Measurements from ENCODE around the gene TMEM141. TPM values are rescaled to one million over a fixed set of nuclear protein-coding genes. Genes with fewer than 3 reads are reported as not detected.

Gene TMEM141
- polyA plus RNA-seq, 1 donor (not counting 4 experiments of a cell fraction or from before 2014, with no cell fraction given): 85.5 TPM

- no peak overlapping the region for H3K9ac ChIP-seq (ENCODE audit: control insufficient read depth, extremely low read depth, insufficient read depth, low read length)
- no peaks in the 10 kb centered on the region for H3K4me1 ChIP-seq (ENCODE audit: control insufficient read depth, extremely low read depth, insufficient read depth, low read length)
- H3K27me3 ChIP-seq (ENCODE audit: control insufficient read depth, extremely low read depth, insufficient read depth, low read length): no peaks in the 10 kb centered on the region
- H3K9me1 ChIP-seq (ENCODE audit: control insufficient read depth, extremely low read depth, insufficient read depth, low read length): no peaks in the 10 kb centered on the region
- no peak for DNase-seq (ENCODE audit: low read depth, low spot score)
- no peak overlapping the region for H3K4me3 ChIP-seq (ENCODE audit: control insufficient read depth in 2 of 3, extremely low read depth in 1 of 3, insufficient read depth in 2 of 3, low read depth in 1 of 3, low read length in 3 of 3)
- no peak for TF ChIP-seq EZH2 (IDR thresholded peaks at IDR 0.05; ENCODE audit: low read length)
- TF ChIP-seq, protein P1, sequence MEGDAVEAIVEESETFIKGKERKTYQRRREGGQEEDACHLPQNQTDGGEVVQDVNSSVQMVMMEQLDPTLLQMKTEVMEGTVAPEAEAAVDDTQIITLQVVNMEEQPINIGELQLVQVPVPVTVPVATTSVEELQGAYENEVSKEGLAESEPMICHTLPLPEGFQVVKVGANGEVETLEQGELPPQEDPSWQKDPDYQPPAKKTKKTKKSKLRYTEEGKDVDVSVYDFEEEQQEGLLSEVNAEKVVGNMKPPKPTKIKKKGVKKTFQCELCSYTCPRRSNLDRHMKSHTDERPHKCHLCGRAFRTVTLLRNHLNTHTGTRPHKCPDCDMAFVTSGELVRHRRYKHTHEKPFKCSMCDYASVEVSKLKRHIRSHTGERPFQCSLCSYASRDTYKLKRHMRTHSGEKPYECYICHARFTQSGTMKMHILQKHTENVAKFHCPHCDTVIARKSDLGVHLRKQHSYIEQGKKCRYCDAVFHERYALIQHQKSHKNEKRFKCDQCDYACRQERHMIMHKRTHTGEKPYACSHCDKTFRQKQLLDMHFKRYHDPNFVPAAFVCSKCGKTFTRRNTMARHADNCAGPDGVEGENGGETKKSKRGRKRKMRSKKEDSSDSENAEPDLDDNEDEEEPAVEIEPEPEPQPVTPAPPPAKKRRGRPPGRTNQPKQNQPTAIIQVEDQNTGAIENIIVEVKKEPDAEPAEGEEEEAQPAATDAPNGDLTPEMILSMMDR (optimal IDR thresholded peaks at IDR 0.05 in 1 of 3, IDR thresholded peaks at IDR 0.05 in 1 of 3, conservative IDR thresholded peaks at IDR 0.05 in 1 of 3; ENCODE audit: extremely low read depth in 1 of 3, insufficient read depth in 2 of 3, low read length in 3 of 3): no peak
- no peaks in the 10 kb centered on the region for H3K79me2 ChIP-seq (ENCODE audit: control insufficient read depth, insufficient read depth, low read length)
- no peak overlapping the region for H3K27ac ChIP-seq (ENCODE audit: control insufficient read depth, insufficient read depth, low read length)
- no peak for FAIRE-seq
- H2AFZ ChIP-seq (ENCODE audit: control insufficient read depth, low read length): no peak overlapping the region
- peaks cover 18 to 41% of the 10 kb centered on the region in 2 experiments for H3K36me3 ChIP-seq (ENCODE audit: control insufficient read depth in 2 of 2, extremely low read depth in 1 of 2, insufficient read depth in 2 of 2, low read length in 2 of 2)
- H3K9me3 ChIP-seq (ENCODE audit: control insufficient read depth, low read depth, low read length): no peaks in the 10 kb centered on the region
- no peaks in the 10 kb centered on the region for H4K20me1 ChIP-seq (ENCODE audit: control insufficient read depth, extremely low read depth, insufficient read depth, low read length)
- no peak overlapping the region for H3K4me2 ChIP-seq (ENCODE audit: control insufficient read depth, extremely low read depth, insufficient read depth, low read depth, low read length)
- dilution Hi-C loops (cut with MboI; ENCODE audit: extremely low pct_ligation_motif_present, low sequenced_read_pairs): no loop called here
Observed at GRCh38 chr9:136828474-136829140, 37.5 kb downstream of the TMEM141 start.

GRCh38 chr9:136829412-136829811 lies 38.3 kb downstream of the TMEM141 start:
- no peak overlapping the region for H3K4me3 ChIP-seq (ENCODE audit: control insufficient read depth in 2 of 3, extremely low read depth in 1 of 3, insufficient read depth in 2 of 3, low read depth in 1 of 3, low read length in 3 of 3)
- no peaks in the 10 kb centered on the region for H3K9me3 ChIP-seq (ENCODE audit: control insufficient read depth, low read depth, low read length)
- H3K27ac ChIP-seq (ENCODE audit: control insufficient read depth, insufficient read depth, low read length): no peak overlapping the region
- no peaks in the 10 kb centered on the region for H3K27me3 ChIP-seq (ENCODE audit: control insufficient read depth, extremely low read depth, insufficient read depth, low read length)
- no peaks in the 10 kb centered on the region for H3K79me2 ChIP-seq (ENCODE audit: control insufficient read depth, insufficient read depth, low read length)
- no peak for DNase-seq (ENCODE audit: low read depth, low spot score)
- H3K4me1 ChIP-seq (ENCODE audit: control insufficient read depth, extremely low read depth, insufficient read depth, low read length): no peaks in the 10 kb centered on the region
- no peaks in the 10 kb centered on the region for H3K9me1 ChIP-seq (ENCODE audit: control insufficient read depth, extremely low read depth, insufficient read depth, low read length)
- no peak overlapping the region for H3K9ac ChIP-seq (ENCODE audit: control insufficient read depth, extremely low read depth, insufficient read depth, low read length)
- H3K36me3 ChIP-seq (ENCODE audit: control insufficient read depth in 2 of 2, extremely low read depth in 1 of 2, insufficient read depth in 2 of 2, low read length in 2 of 2): peaks cover 16 to 37% of the 10 kb centered on the region in 2 experiments
- TF ChIP-seq, protein P1 (optimal IDR thresholded peaks at IDR 0.05 in 1 of 3, IDR thresholded peaks at IDR 0.05 in 1 of 3, conservative IDR thresholded peaks at IDR 0.05 in 1 of 3; ENCODE audit: extremely low read depth in 1 of 3, insufficient read depth in 2 of 3, low read length in 3 of 3): no peak
- TF ChIP-seq EZH2 (IDR thresholded peaks at IDR 0.05; ENCODE audit: low read length): no peak
- H3K4me2 ChIP-seq (ENCODE audit: control insufficient read depth, extremely low read depth, insufficient read depth, low read depth, low read length): no peak overlapping the region
- dilution Hi-C loops (cut with MboI; ENCODE audit: extremely low pct_ligation_motif_present, low sequenced_read_pairs): no loop called here
- FAIRE-seq: no peak
- H2AFZ ChIP-seq (ENCODE audit: control insufficient read depth, low read length): no peak overlapping the region
- no peaks in the 10 kb centered on the region for H4K20me1 ChIP-seq (ENCODE audit: control insufficient read depth, extremely low read depth, insufficient read depth, low read length)
